Duodenal mucosa (tissue), 2 donors: ENCODE results near the gene C15orf61.

Source experiments
- H3K27ac ChIP-seq: one replicate; pipeline ENCODE4 v1.7.0; 2013; ENCODE audit warnings: low read depth, low read length
- H3K27me3 ChIP-seq, 2 donors: one replicate each; pipeline ENCODE4 v1.7.0; 2013; ENCODE audit warnings: low read length in 2 of 2, control low read depth in 1 of 2; ENCODE audit not compliant: insufficient read depth in 2 of 2, control insufficient read depth in 1 of 2
- H3K36me3 ChIP-seq, 2 donors: one replicate each; pipeline ENCODE4 v1.7.0; 2013; ENCODE audit warnings: low read length in 2 of 2, control low read depth in 1 of 2; ENCODE audit not compliant: insufficient read depth in 2 of 2, control insufficient read depth in 1 of 2
- H3K4me1 ChIP-seq, 2 donors: one replicate each; pipeline ENCODE4 v1.7.0; 2013; ENCODE audit warnings: low read length in 2 of 2, control low read depth in 1 of 2; ENCODE audit not compliant: insufficient read depth in 2 of 2, control insufficient read depth in 1 of 2
- H3K4me3 ChIP-seq, 2 donors: one replicate each; pipeline ENCODE4 v1.7.0; 2013; ENCODE audit warnings: low read length in 2 of 2, low read depth in 1 of 2
- H3K9ac ChIP-seq, 2 donors: one replicate each; pipeline ENCODE4 v1.7.0; 2013; ENCODE audit warnings: low read length in 2 of 2, low read depth in 1 of 2
- H3K9me3 ChIP-seq, 2 donors: one replicate each; pipeline ENCODE4 v1.7.0; 2013; ENCODE audit warnings: low read length in 2 of 2, control low read depth in 1 of 2; ENCODE audit not compliant: control insufficient read depth in 1 of 2

C15orf61 gene

GRCh38 chr15:67504056-67504455, 16.9 kb upstream of the C15orf61 start:
- Histone ChIP-seq H3K36me3 (peaks cover 0 to 2% of the 10 kb centered on the region in 2 donors), H3K27me3 (no peaks in the 10 kb centered on the region), H3K9me3 (no peaks in the 10 kb centered on the region), H3K9ac (no peak overlapping the region), H3K27ac (no peak overlapping the region), H3K4me1 (no peaks in the 10 kb centered on the region), H3K4me3 (no peak overlapping the region)

GRCh38 chr15:67504796-67505195, 16.1 kb upstream of the C15orf61 start:
- no peaks in the 10 kb centered on the region for H3K27me3 ChIP-seq
- H3K4me3 ChIP-seq = no peak overlapping the region
- no peak overlapping the region for H3K9ac ChIP-seq
- H3K4me1 ChIP-seq = no peaks in the 10 kb centered on the region
- H3K36me3 ChIP-seq = peaks cover 0 to 2% of the 10 kb centered on the region in 2 donors
- H3K27ac ChIP-seq = no peak overlapping the region
- no peaks in the 10 kb centered on the region for H3K9me3 ChIP-seq

- no peaks in the 10 kb centered on the region for H3K9me3 ChIP-seq
- peaks cover 0 to 2% of the 10 kb centered on the region in 2 donors for H3K36me3 ChIP-seq
- H3K4me3 ChIP-seq = no peak overlapping the region
- H3K27me3 ChIP-seq = no peaks in the 10 kb centered on the region
- H3K4me1 ChIP-seq = no peaks in the 10 kb centered on the region
- no peak overlapping the region for H3K9ac ChIP-seq
- no peak overlapping the region for H3K27ac ChIP-seq
Measured at GRCh38 chr15:67505675-67506572, 15.0 kb upstream of the C15orf61 start.

- no peak overlapping the region for H3K27ac ChIP-seq
- H3K9me3 ChIP-seq = no peaks in the 10 kb centered on the region
- no peak overlapping the region for H3K4me3 ChIP-seq
- no peak overlapping the region for H3K9ac ChIP-seq
- H3K36me3 ChIP-seq = peaks cover 0 to 2% of the 10 kb centered on the region in 2 donors
- no peaks in the 10 kb centered on the region for H3K27me3 ChIP-seq
- H3K4me1 ChIP-seq = no peaks in the 10 kb centered on the region
Measured at GRCh38 chr15:67506775-67507747, 13.9 kb upstream of the C15orf61 start.

GRCh38 chr15:67508407-67508806, 12.5 kb upstream of the C15orf61 start:
- no peaks in the 10 kb centered on the region for H3K27me3 ChIP-seq
- no peaks in the 10 kb centered on the region for H3K9me3 ChIP-seq
- no peak overlapping the region for H3K27ac ChIP-seq
- peaks cover 0 to 9% of the 10 kb centered on the region in 2 donors for H3K36me3 ChIP-seq
- H3K9ac ChIP-seq = no peak overlapping the region
- no peaks in the 10 kb centered on the region for H3K4me1 ChIP-seq
- no peak overlapping the region for H3K4me3 ChIP-seq

GRCh38 chr15:67509918-67510317, 11.0 kb upstream of the C15orf61 start:
- H3K4me3 ChIP-seq = no peak overlapping the region
- H3K27ac ChIP-seq = no peak overlapping the region
- no peaks in the 10 kb centered on the region for H3K4me1 ChIP-seq
- H3K27me3 ChIP-seq = no peaks in the 10 kb centered on the region
- H3K9me3 ChIP-seq = no peaks in the 10 kb centered on the region
- no peak overlapping the region for H3K9ac ChIP-seq
- peaks cover 4 to 17% of the 10 kb centered on the region in 2 donors for H3K36me3 ChIP-seq

GRCh38 chr15:67510597-67511190, 10.2 kb upstream of the C15orf61 start:
- peaks cover 4 to 17% of the 10 kb centered on the region in 2 donors for H3K36me3 ChIP-seq
- H3K27me3 ChIP-seq = no peaks in the 10 kb centered on the region
- H3K9ac ChIP-seq = no peak overlapping the region
- H3K9me3 ChIP-seq = no peaks in the 10 kb centered on the region
- H3K4me3 ChIP-seq = no peak overlapping the region
- no peaks in the 10 kb centered on the region for H3K4me1 ChIP-seq
- no peak overlapping the region for H3K27ac ChIP-seq

- Histone ChIP-seq H3K9ac (no peak overlapping the region), H3K27ac (no peak overlapping the region), H3K9me3 (no peaks in the 10 kb centered on the region), H3K36me3 (peaks cover 4 to 17% of the 10 kb centered on the region in 2 donors), H3K4me1 (no peaks in the 10 kb centered on the region), H3K27me3 (no peaks in the 10 kb centered on the region), H3K4me3 (no peak overlapping the region)
Measured at GRCh38 chr15:67511606-67512005, 9.3 kb upstream of the C15orf61 start.

GRCh38 chr15:67512140-67512539, 8.8 kb upstream of the C15orf61 start:
- Histone ChIP-seq H3K27me3 (no peaks in the 10 kb centered on the region), H3K36me3 (peaks cover 4 to 17% of the 10 kb centered on the region in 2 donors), H3K4me3 (no peak overlapping the region), H3K4me1 (no peaks in the 10 kb centered on the region), H3K9ac (no peak overlapping the region), H3K9me3 (no peaks in the 10 kb centered on the region), H3K27ac (no peak overlapping the region)
